HEK293T (cell line): Measurements from ENCODE around the gene REV3L.

Experiments used
- CTCF ChIA-PET: fragments of 350-600 bp; formaldehyde crosslinking; extraction: SDS; loops from one replicate; lab custom pipeline; 2021; ENCODE audit warnings: antibody characterized with exemption, inconsistent platforms; lab: Yijun Ruan, JAX
- POLR2A ChIA-PET: fragments of 350-600 bp; formaldehyde crosslinking; extraction: SDS; loops from one replicate; lab custom pipeline; 2020; ENCODE audit warnings: antibody characterized with exemption, inconsistent platforms; lab: Yijun Ruan, JAX
- DNase-seq: peaks from one replicate; pipeline ENCODE4 v3.0.0; 2012; ENCODE audit warnings: mixed read lengths; ENCODE audit errors: extremely low spot score
- ARNT ChIP-seq: fragments of 450-650 bp; IDR thresholded peaks from 2 replicates; pipeline ENCODE4 v1.6.1; 2017; ENCODE audit warnings: mild to moderate bottlenecking
- BHLHE40 ChIP-seq: fragments of 450-650 bp; IDR thresholded peaks from 2 replicates; pipeline ENCODE4 v1.6.1; 2016; ENCODE audit warnings: mild to moderate bottlenecking, moderate library complexity, borderline replicate concordance
- CTBP1 ChIP-seq: fragments of 450-650 bp; IDR thresholded peaks from 2 replicates; pipeline ENCODE4 v1.6.1; 2016; ENCODE audit warnings: borderline replicate concordance
- ELF4 ChIP-seq: fragments of 450-650 bp; IDR thresholded peaks from 2 replicates; pipeline ENCODE4 v1.6.1; 2017; ENCODE audit warnings: antibody characterized with exemption
- FOXA1 ChIP-seq: fragments of 450-650 bp; IDR thresholded peaks from 2 replicates; pipeline ENCODE4 v1.6.1; 2016; ENCODE audit warnings: mild to moderate bottlenecking
- FOXK2 ChIP-seq: fragments of 450-650 bp; IDR thresholded peaks from 2 replicates; pipeline ENCODE4 v1.6.1; 2016; ENCODE audit warnings: mild to moderate bottlenecking
- FOXM1 ChIP-seq: fragments of 450-650 bp; IDR thresholded peaks from 2 replicates; pipeline ENCODE4 v1.6.1; 2017; ENCODE audit warnings: mild to moderate bottlenecking, borderline replicate concordance
- HDGF ChIP-seq: fragments of 450-650 bp; IDR thresholded peaks from 2 replicates; pipeline ENCODE4 v1.6.1; 2017; ENCODE audit warnings: antibody characterized with exemption, borderline replicate concordance
- L3MBTL2 ChIP-seq: fragments of 450-650 bp; conservative IDR thresholded peaks from 2 replicates; pipeline ENCODE4 v1.6.1; 2016; ENCODE audit warnings: mild to moderate bottlenecking
- LEF1 ChIP-seq: fragments of 450-650 bp; IDR thresholded peaks from 2 replicates; pipeline ENCODE4 v1.6.1; 2017; ENCODE audit warnings: mild to moderate bottlenecking, borderline replicate concordance
- NFRKB ChIP-seq: fragments of 450-650 bp; IDR thresholded peaks from 2 replicates; pipeline ENCODE4 v1.6.1; 2016; ENCODE audit warnings: mild to moderate bottlenecking, moderate library complexity
- SP1 ChIP-seq: fragments of 450-650 bp; IDR thresholded peaks from 2 replicates; pipeline ENCODE4 v1.6.1; 2017
- SUZ12 ChIP-seq: fragments of 450-650 bp; IDR thresholded peaks from 2 replicates; pipeline ENCODE4 v1.6.1; 2016; ENCODE audit warnings: mild to moderate bottlenecking
- TARDBP ChIP-seq: fragments of 450-650 bp; IDR thresholded peaks from 2 replicates; pipeline ENCODE4 v1.6.1; 2016
- ZNF384 ChIP-seq: fragments of 450-650 bp; IDR thresholded peaks from 2 replicates; pipeline ENCODE4 v1.6.1; 2016
- TF ChIP-seq, protein P1 (sequence below): fragments of 450-650 bp; IDR thresholded peaks from 2 replicates; pipeline ENCODE4 v1.6.1; 2016

Gene REV3L

DNA sequence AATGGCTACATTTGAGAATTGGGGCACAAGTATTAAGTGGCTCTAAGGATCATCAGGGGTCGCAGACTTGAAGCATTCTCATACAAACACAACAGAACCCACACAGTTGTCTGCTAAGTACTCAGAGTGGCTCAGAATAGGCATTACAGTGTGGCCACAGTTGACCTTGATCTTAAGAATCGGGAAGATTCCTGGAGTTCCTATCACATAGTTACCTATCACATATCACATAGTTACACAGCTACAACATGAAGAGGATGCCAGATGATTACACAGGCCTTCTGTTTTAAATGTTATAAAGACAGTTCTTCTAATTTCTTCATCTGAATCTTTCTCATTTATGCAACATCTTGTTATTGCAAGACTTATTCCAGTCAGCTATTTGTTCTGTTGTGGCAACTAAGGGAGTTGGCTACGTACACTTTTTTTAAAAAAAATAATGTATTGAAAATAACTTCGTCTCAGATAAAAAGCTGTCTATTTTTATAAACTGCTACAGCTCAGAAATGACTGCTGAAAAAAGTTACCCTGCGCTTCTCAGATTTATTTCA is 129.0 kb downstream of the REV3L start:
- no peak for DNase-seq
- CTCF ChIA-PET, result no interaction called here
- POLR2A ChIA-PET, result no interaction called here
- TF ChIP-seq ZNF384 (no peak), CTBP1 (no peak), SP1 (no peak), FOXA1 (no peak), FOXK2 (no peak), LEF1 (no peak), TARDBP (no peak), SUZ12 (no peak), BHLHE40 (no peak), HDGF (no peak), ARNT (no peak), NFRKB (no peak), ELF4 (no peak), L3MBTL2 (no peak), FOXM1 (no peak)
- TF ChIP-seq, protein P1, sequence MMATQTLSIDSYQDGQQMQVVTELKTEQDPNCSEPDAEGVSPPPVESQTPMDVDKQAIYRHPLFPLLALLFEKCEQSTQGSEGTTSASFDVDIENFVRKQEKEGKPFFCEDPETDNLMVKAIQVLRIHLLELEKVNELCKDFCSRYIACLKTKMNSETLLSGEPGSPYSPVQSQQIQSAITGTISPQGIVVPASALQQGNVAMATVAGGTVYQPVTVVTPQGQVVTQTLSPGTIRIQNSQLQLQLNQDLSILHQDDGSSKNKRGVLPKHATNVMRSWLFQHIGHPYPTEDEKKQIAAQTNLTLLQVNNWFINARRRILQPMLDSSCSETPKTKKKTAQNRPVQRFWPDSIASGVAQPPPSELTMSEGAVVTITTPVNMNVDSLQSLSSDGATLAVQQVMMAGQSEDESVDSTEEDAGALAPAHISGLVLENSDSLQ, result no peak

DNA sequence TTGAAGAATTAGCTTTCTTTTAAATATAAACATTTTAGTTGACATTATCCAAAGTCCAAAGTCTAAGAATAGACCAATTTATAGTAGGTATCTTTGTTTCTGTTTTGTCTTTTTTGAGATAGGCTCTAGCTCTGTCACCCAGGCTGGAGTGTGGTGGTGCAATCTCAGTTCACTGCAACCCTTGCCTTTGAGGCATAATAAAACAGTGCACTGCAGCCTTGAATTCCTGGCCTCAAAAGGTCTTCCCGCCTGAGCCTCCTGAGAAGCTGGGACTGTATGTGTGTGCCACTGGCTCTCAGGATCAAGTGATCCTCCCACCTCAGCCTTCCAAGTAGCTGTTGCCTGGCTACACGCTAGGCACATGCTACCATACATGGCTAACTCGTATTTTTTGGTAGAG is 135.4 kb downstream of the REV3L start:
- TF ChIP-seq ELF4 (no peak), ARNT (no peak), FOXA1 (no peak), LEF1 (no peak), ZNF384 (no peak), CTBP1 (no peak), SUZ12 (no peak), FOXK2 (no peak), FOXM1 (no peak), TARDBP (no peak), SP1 (no peak), L3MBTL2 (no peak)
- TF ChIP-seq, protein P1, result no peak
- POLR2A ChIA-PET, result no interaction called here
- no peak for DNase-seq
- CTCF ChIA-PET, result no interaction called here

DNA sequence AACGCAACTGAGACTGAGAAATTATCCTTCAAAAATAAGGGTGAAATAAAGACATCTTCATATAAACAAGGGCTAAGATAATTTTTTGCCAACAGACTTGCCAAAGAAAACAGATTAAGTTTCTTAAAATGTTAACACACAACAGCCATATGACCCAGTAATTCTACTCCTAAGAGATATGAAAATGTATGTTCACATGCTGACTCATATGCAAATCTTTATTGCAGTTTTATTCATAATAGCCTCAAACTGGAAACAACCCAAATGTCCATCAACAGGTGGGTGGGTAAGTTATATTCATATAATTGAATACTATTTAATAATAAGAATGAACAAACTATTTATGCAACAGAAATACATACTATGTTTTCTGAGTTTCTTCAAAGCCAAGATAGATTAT is 140.1 kb downstream of the REV3L start:
- no peak for TF ChIP-seq FOXM1
- TF ChIP-seq TARDBP, result no peak
- no peak for TF ChIP-seq HDGF
- TF ChIP-seq LEF1, result no peak
- no peak for TF ChIP-seq BHLHE40
- no peak for TF ChIP-seq SUZ12
- TF ChIP-seq ELF4, result no peak
- no peak for TF ChIP-seq FOXA1
- no peak for DNase-seq
- POLR2A ChIA-PET, result no interaction called here
- CTCF ChIA-PET, result no interaction called here

DNA sequence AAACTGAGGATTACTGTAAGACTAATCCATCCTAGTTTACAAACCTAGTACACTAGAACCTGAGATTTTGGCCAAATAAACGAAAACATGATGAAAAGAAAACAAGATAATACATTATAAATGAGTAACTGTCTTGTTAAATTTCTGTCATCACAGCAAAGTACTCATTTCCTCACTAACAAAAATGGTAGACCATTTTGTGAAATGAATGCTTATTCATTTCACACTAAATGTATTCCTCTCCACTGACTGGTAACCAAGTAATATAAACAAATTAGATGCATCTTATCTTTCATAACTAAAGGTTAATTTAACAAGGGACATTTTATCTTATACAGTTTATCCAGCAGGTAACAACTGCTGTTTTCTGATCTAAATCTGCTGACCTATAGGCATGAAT is 143.7 kb downstream of the REV3L start:
- CTCF ChIA-PET, result no interaction called here
- POLR2A ChIA-PET, result no interaction called here
- TF ChIP-seq L3MBTL2 (no peak), ZNF384 (no peak), SP1 (no peak), ARNT (no peak), LEF1 (no peak), FOXK2 (no peak), TARDBP (no peak), BHLHE40 (no peak), FOXA1 (no peak)
- TF ChIP-seq, protein P1, result no peak

DNA sequence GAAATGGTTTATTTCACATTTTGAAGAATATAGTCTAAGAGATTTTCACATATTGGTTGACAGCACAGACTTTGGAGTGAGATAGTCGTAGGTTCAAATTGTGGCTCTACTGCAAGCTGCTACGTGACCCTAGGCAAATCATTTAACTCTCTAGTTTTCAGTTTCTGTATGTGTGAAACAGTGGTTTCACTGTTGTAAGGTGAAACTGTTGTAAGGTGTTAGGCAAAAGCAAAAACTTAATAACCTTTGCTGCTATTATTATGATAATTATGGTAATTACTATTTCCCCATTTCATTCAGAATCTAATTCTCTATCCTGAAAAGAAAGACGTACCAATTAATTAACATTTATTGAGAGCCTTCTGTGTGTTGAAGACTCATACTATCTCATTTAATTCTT is 144.2 kb downstream of the REV3L start:
- POLR2A ChIA-PET, result no interaction called here
- CTCF ChIA-PET, result no interaction called here
- TF ChIP-seq ELF4 (no peak), CTBP1 (no peak), ARNT (no peak), FOXK2 (no peak), L3MBTL2 (no peak), FOXA1 (no peak)
- TF ChIP-seq, protein P1, result no peak
- DNase-seq, result no peak

More for the DNA sequence above, 143.7 kb downstream of the REV3L start:
- no peak for DNase-seq

DNA sequence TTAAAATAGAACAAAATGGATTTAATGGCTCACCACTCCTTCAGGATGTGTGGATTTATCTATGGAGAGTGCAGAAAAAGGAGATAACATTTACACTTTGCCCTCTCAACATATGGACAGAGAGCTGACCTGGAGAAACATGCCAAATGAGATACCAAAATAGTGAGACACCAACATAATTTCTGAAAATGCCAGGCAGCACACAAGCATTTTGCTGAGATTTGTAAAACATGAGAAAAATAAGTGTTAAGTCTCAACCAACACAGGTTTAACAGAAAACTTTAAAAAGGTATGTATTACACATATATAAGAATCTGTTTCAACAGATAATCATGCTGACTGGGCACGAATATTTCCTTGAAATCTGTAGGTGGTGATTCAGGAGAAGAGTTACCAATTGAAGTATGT is 145.2 kb downstream of the REV3L start:
- no peak for TF ChIP-seq LEF1
- TF ChIP-seq NFRKB, result no peak
- no peak for TF ChIP-seq HDGF
- ChIA-PET POLR2A (no interaction called here), CTCF (no interaction called here)
- DNase-seq, result no peak
